Prostate gland (tissue), 2 donors: Measurements from ENCODE around the gene RBPJ. TPM values are rescaled to one million over a fixed set of nuclear protein-coding genes. Genes with fewer than 3 reads are reported as not detected.

Experiments used
- DNase-seq: peaks from one replicate; pipeline ENCODE4 v3.0.0-alpha.2; 2019; ENCODE audit warnings: low spot score
- H3K27ac ChIP-seq, 2 donors: fragments of 200-600 bp; sonication (generic); 2 replicates each; pipeline ENCODE4 v1.5.1; 2017 to 2019
- H3K27me3 ChIP-seq: fragments of 200-600 bp; sonication (generic); replicated peaks from 2 replicates; pipeline ENCODE4 v1.5.1; 2019; ENCODE audit not compliant: insufficient read depth
- H3K36me3 ChIP-seq, 2 donors: fragments of 200-600 bp; sonication (generic); 1 replicate in 1 of 2; 2 replicates in 1 of 2; pipeline versions ENCODE4 v1.5.1 to v1.8.1; 2017 to 2019
- H3K4me1 ChIP-seq: fragments of 200-600 bp; sonication (generic); replicated peaks from 2 replicates; pipeline ENCODE4 v1.5.1; 2019
- H3K4me3 ChIP-seq, 2 donors: fragments of 200-600 bp; sonication (generic); 2 replicates each; pipeline ENCODE4 v1.5.1; 2017 to 2019
- H3K9me3 ChIP-seq: fragments of 200-600 bp; sonication (generic); 2 replicates; pipeline ENCODE4 v1.5.1; 2017
- CTCF ChIP-seq, 4 experiments: fragments of 200-600 bp in 2 of 4; fragments of 450-650 bp in 2 of 4; sonication (generic) in 2 of 4; IDR thresholded peaks; 1 replicate in 3 of 4; 2 replicates in 1 of 4; pipeline ENCODE4 v1.5.1; 2016 to 2019; ENCODE audit warnings: antibody characterized with exemption in 4 of 4, mild to moderate bottlenecking in 2 of 4, moderate library complexity in 2 of 4
- POLR2A ChIP-seq: fragments of 450-650 bp; IDR thresholded peaks from one replicate; pipeline ENCODE4 v1.6.1; 2016; ENCODE audit warnings: antibody characterized with exemption, mild to moderate bottlenecking
- POLR2AphosphoS5 ChIP-seq: sonication (generic); formaldehyde crosslinking; IDR thresholded peaks from one replicate; pipeline ENCODE4 v1.6.1; 2017; ENCODE audit warnings: antibody characterized with exemption
- WGBS: methylation state at CpG from one replicate; pipeline ENCODE4 v1.1.5; 2018; 5-methylcytosine and 5-hydroxymethylcytosine counted together
- intact Hi-C: fragments of 100-400 bp; cut with DNase I; formaldehyde crosslinking; loops from one replicate; pipeline ENCODE4 v1.14.2; 2022
- total RNA-seq, 2 donors: library from RNA; depleted of rRNA; stranded (reverse); fragments of >200 nt; gene quantifications; one replicate each; pipeline ENCODE4 v1.1.0, GENCODE V29; 2016

RBPJ gene
- total RNA-seq, 2 donors from 2014 or later = 36.0 to 130 TPM

GRCh38 chr4:26275281-26275680 is 45.5 kb upstream of the RBPJ start:
- DNase-seq = no peak
- TF ChIP-seq POLR2AphosphoS5 (no peak), POLR2A (no peak), CTCF (IDR thresholded peaks at IDR 0.05) (no peak)
- Histone ChIP-seq H3K4me3 (no peak overlapping the region), H3K27ac (no peak overlapping the region), H3K4me1 (no peaks in the 10 kb centered on the region), H3K9me3 (no peaks in the 10 kb centered on the region), H3K36me3 (no peaks in the 10 kb centered on the region), H3K27me3 (no peaks in the 10 kb centered on the region)
- WGBS = 83% methylated on average over 7 of the region's 7 CpGs
- intact Hi-C loops = no loop called here

- H3K36me3 ChIP-seq = no peaks in the 10 kb centered on the region
- H3K4me1 ChIP-seq = no peaks in the 10 kb centered on the region
- WGBS = 57% methylated on average over 13 of the region's 13 CpGs
- TF ChIP-seq POLR2A (no peak), POLR2AphosphoS5 (no peak), CTCF (IDR thresholded peaks at IDR 0.05) (no peak)
- no peak for DNase-seq
- intact Hi-C loops = no loop called here
- no peak overlapping the region for H3K27ac ChIP-seq
- H3K27me3 ChIP-seq = no peaks in the 10 kb centered on the region
- H3K9me3 ChIP-seq = no peaks in the 10 kb centered on the region
- no peak overlapping the region for H3K4me3 ChIP-seq
Observed at GRCh38 chr4:26279446-26279845, 41.4 kb upstream of the RBPJ start.

- intact Hi-C loops = no loop called here
- H3K4me3 ChIP-seq = no peak overlapping the region
- no peaks in the 10 kb centered on the region for H3K36me3 ChIP-seq
- WGBS = 51% methylated on average over 1 of the region's 1 CpG
- H3K9me3 ChIP-seq = no peaks in the 10 kb centered on the region
- H3K27me3 ChIP-seq = no peaks in the 10 kb centered on the region
- no peak for DNase-seq
- H3K4me1 ChIP-seq = no peaks in the 10 kb centered on the region
- H3K27ac ChIP-seq = no peak overlapping the region
- TF ChIP-seq POLR2A (no peak), POLR2AphosphoS5 (no peak), CTCF (IDR thresholded peaks at IDR 0.05) (no peak)
Observed at GRCh38 chr4:26281881-26282280, 38.9 kb upstream of the RBPJ start.

- no peak overlapping the region for H3K4me3 ChIP-seq
- no peak for DNase-seq
- H3K9me3 ChIP-seq = no peaks in the 10 kb centered on the region
- no peaks in the 10 kb centered on the region for H3K4me1 ChIP-seq
- H3K27ac ChIP-seq = no peak overlapping the region
- H3K27me3 ChIP-seq = no peaks in the 10 kb centered on the region
- no peaks in the 10 kb centered on the region for H3K36me3 ChIP-seq
- TF ChIP-seq CTCF (IDR thresholded peaks at IDR 0.05) (no peak), POLR2AphosphoS5 (no peak), POLR2A (no peak)
- intact Hi-C loops = no loop called here
- 86% methylated on average over 8 of the region's 8 CpGs for WGBS
Observed at GRCh38 chr4:26284536-26284935, 36.3 kb upstream of the RBPJ start.

- Histone ChIP-seq H3K9me3 (no peaks in the 10 kb centered on the region), H3K4me3 (no peak overlapping the region)
- WGBS = 92% methylated on average over 4 of the region's 4 CpGs
Observed at GRCh38 chr4:26285272-26285671, 35.5 kb upstream of the RBPJ start.

More at GRCh38 chr4:26285272-26285671, 35.5 kb upstream of the RBPJ start:
- TF ChIP-seq CTCF (IDR thresholded peaks at IDR 0.05) (no peak), POLR2AphosphoS5 (no peak)
- DNase-seq = no peak
- Histone ChIP-seq H3K4me1 (no peaks in the 10 kb centered on the region), H3K36me3 (no peaks in the 10 kb centered on the region), H3K27ac (no peak overlapping the region), H3K27me3 (no peaks in the 10 kb centered on the region)
- intact Hi-C loops = no loop called here
